HG02885 (cell line): ENCODE data around the gene TANC1.
"Not testable (repeated sequence)": the region's sequence is repeated elsewhere in the genome, so short reads cannot be mapped to it uniquely, and the experiment has no call there.

Experiments
- ATAC-seq: cut with Tn5 transposase; IDR thresholded peaks from one replicate; pipeline ENCODE4 v1.9.1; 2021; ENCODE audit warnings: mild to moderate bottlenecking; ENCODE audit not compliant: unreplicated experiment, poor library complexity

Gene TANC1

DNA sequence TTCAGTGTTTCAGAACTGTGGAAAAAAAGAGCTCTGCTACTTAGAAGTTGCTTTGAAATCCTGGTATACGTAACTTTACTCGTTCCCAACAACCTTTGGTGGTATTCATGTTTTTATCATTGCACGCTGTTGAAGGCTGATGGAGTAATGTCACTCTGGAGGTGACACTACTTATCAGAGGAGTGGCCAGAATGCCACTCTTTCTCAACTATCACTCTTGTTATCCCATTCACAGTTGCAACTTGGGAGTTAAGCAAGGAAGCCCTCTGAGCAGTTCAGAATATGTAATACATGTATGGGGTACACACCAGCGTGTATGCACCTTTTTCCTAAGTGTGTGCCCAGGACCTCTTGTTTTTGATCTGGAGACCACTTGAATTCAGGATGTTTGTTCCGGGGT is 53.6 kb downstream of the TANC1 start:
- no peak for ATAC-seq

DNA sequence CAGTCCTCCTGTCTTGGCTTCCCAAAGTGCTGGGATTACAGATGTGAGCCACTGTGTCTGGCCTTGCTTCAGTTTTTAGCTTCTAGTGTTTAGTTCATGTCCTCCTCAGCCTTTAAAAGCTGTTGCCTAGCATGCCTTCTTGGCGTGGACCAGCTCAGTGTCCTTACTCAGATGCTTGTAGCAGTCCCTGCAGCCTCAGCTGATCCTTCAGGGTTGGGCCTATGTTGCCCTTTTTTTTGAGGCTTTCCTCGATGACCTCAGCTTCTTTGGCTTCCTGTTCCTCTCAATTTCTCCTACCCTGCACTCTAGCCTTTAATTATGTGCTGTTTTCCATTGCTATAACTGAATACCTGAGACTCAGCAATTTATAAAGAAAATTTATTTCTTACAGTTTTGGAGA is 57.7 kb downstream of the TANC1 start:
- ATAC-seq: no peak

DNA sequence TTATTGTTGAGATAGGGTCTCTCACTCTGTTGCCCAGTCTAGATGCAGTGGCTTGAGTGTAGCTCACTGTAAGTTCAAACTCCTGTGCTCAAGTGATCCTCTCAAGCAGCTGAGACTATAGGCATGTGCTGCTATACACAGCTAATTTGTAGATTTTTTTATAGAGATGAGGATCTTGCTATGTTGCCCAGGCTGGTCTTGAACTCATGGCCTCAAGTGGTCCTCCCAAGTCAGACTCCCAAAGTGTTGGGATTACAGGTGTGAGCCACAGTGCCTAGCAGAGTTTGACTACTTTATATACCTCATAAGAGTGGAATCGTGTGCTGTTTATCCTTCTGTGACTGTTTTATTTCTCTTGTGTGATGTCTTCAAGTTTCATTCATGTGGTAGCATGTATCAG is 60.3 kb downstream of the TANC1 start:
- ATAC-seq: no peak

DNA sequence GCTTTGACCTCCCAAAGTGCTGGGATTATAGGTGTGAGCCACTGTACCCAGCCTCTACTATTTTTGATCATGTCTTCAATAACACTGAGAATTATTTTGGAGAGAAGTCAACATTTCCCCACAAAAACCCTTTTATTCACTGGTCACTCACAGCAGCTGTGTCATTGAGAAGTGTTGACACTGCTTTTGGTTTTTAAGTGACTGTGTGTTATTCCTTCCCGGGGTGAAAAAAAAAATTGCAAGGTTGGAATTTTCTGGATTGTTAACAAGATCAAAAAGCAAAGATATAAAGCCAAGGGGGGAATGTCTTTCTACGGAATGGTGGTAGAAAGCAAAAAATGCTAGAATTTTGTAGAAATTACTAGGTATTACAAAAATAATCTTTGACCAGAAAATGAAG is 61.5 kb downstream of the TANC1 start:
- ATAC-seq: no peak

DNA sequence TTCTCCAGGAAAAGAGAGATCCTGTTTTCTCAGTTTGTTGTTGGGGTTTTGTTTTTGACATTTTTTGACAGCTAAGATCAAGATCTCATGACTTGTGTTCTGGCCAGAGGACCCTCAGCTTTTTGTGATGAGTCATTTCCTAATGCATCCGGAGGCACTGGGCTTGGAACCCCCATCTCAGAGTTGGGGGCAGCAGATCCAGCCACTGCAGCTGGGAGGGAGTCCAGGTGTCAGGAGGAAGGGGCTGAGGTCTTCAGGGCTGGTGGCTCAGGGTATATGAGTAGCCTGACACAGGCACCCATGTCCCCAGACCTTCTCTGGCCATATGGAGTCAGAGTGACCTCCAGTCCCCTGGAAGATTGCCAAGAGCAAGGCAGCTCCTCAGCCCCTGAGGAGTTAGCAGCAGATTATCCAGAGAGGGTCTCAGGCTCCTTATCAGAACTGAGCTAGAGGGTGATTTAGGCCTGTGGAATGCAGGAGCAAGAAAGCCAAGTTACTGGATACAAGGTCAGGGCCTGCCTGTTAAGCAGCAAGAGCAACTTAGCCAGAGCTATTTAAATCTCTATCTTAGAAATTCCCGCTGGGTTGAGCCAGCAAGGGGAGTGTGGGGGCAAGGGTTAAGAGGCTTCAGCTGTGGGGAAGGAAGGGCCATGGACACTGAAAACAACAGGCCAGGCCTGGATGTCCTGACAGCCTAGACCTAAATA is 62.4 kb downstream of the TANC1 start:
- ATAC-seq: no peak

DNA sequence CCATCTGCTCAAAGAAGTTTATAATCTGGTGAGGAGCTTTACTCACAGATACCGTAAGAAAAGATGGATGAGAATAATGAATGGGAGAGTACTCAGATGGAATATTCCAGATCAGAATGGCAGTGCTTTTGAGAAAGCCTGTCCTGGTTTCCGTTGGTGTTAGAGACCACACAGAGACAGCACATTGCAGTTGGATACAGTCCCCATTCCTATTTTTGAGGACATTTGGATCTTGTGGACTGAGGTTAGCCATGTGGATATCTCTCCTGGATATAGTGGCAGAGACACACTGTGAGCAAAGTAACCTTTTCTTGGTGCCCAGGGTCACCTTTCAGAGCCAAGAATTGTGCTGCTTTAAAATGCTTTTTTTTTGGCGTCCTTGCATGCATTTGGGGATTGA is 63.7 kb downstream of the TANC1 start:
- no peak for ATAC-seq

DNA sequence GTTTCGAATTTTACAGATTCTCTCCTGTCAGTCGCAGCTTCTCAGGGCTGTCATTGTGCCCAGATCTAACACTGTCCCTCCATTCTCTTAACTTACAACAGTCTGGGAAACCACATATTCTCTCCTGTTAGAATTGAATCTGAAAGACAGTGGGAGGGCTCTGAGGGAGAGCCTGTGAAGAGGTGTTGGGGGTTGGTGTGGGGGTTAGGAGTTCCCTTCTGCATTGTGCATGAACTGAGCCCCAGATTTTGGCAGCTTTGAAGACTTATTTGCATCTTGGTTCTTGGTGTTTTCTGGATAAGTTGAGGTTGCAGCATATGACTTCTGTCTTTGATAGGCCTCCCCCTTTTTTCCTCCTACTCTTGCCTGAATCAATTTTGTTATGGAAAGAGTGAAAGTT is 64.1 kb downstream of the TANC1 start:
- ATAC-seq: no peak

DNA sequence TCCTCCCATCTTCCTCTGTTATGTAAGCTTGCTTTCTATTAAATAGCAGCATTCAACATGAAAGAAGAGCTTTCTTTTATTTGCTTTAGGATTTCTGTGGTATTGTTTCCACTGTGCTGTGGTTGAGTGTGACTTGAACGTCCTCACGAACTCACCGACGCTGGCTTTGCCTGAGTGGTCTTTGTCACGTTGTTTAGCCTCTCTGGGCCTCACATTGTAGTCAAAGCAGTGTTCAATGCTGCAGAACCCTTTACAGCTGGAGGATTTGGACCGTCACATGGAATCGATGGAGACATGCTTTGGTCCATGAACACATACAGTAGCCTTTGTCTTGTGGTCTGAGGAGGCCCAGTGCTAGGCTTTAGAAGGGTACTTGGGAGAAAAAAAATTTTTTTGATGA is 66.3 kb downstream of the TANC1 start:
- ATAC-seq: no peak

DNA sequence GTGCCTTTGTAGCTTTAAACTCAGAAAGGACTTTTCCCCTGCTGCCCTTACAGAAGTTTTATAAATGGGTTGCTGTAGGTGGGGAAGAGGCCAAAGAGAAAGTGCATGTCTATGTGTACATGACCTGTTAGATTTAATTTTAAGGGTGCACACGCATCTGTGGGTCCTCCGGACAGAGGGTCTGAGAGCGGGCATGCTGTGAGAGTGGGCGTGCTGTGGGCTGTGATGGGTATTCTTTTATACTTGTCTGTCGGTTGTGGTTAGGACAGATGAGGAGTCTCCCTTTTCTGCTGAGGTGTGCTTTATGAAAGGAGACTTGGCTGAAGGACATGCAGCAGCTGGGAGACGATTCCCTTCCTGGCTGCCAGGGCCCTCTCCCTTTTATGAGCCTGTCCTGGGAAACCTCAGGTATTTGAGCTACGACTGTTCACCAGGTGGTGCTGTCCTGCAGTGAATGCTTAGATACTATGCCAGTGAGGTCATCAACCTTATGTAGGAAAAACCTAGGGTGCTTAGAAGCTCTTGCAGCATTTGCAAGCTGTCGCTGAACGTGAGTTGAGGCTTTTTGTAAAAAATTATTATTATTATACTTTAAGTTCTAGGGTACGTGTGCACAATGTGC is 67.5 kb downstream of the TANC1 start:
- ATAC-seq: no peak

DNA sequence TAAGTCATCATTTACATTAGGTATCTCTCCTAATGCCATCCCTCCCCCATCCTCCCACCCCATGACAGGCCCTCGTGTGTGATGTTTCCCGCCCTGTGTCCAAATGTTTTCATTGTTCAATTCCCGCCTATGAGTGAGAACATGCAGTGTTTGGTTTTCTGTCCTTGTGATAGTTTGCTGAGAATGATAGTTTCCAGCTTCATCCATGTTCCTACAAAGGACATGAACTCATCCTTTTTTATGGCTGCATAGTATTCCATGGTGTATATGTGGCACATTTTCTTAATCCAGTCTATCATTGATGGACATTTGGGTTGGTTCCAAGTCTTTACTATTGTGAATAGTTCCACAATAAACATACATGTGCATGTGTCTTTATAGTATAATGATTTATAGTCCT is 68.0 kb downstream of the TANC1 start:
- not testable (repeated sequence) for ATAC-seq

DNA sequence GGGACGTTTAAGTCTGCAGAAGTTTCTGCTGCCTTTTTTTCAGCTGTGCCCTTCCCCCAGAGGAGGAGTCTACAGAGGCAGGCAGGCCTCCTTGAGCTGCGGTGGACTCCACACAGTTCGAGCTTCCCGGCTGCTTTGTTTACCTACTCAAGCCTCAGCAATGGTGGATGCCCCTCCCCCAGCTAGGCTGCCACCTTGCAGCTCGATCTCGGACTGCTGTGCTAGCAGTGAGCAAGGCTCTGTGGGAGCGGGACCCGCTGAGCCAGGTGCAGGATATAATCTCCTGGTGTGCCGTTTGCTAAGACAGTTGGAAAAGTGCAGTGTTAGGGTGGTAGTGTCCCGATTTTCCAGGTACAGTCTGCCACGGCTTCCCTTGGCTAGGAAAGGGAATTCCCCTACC is 72.9 kb downstream of the TANC1 start:
- ATAC-seq: not testable (repeated sequence)

DNA sequence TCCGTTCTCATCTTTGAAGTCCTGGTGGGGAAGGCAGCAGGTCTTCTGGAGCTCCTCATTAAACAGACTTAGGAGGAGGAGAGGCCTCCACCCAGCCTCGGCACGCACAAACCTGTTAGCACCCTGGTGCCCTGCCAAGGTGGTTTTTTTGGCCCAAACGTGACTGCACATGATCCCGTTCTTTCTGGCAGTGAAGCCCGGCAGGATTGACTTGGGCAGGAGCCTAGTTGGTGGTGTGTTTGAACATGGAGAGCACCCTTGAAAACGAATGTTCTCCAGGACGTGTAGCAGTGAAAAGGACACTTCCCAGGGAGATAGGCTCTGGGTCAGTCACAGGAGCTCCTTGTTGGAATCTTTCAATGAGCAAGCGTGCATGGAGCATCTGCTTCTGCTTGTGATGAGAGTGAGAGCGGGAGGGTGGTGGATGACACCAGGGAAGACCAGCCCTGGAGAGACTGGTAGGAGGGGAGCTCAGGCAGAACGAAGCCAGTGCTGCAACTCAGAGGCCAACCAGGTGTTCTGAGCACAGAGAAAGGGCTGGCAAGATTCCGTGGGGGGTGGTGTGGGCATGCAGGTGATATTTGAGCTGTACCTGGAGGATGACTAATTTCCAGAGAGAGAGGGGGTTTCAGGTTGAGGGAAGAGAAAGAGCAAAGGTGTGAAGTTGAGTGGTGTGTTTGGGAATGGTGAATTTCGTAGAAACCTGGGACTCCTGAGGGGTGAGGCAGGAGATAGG is 73.8 kb downstream of the TANC1 start:
- no peak for ATAC-seq

DNA sequence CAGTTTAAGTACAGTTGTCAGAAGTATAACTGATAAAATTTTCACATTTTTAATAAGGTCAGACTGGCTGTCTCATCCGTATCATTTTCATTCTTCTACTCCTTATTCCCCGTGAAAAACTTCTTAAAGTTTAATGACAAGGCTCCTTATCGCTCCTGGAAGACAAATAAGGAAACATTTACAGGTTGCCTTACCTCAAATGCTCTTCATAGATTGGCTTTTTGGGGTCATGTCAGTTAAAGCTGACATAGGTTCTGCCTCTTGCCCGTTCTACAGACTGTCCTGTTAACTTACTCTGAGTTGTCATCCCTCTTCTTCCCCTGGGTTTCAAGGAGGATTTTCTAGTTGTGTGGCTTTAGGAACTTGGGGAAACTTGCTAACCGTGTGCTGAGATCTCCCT is 75.3 kb downstream of the TANC1 start:
- no peak for ATAC-seq

DNA sequence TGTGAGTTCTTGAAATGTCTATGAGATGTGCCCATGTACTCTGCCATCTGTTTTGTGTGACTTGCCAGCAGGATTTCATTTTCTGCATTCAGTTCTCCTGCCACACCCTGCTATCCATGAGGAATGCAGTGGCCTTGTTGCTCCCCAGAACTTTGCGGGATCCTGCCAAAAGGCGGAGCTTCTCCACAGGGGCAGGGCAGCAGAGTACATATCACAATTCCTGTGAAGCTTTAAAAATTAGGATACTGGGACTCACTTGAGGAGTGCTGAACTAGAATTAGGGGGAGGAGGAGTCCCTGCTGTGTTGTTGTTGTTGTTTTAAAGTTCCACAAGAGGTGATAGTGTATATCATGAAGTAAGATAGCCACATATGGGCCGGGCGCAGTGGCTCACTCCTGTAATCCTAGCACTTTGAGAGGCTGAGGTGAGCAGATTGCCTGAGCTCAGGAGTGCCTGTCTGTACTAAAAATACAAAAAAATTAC is 76.4 kb downstream of the TANC1 start:
- no peak for ATAC-seq

DNA sequence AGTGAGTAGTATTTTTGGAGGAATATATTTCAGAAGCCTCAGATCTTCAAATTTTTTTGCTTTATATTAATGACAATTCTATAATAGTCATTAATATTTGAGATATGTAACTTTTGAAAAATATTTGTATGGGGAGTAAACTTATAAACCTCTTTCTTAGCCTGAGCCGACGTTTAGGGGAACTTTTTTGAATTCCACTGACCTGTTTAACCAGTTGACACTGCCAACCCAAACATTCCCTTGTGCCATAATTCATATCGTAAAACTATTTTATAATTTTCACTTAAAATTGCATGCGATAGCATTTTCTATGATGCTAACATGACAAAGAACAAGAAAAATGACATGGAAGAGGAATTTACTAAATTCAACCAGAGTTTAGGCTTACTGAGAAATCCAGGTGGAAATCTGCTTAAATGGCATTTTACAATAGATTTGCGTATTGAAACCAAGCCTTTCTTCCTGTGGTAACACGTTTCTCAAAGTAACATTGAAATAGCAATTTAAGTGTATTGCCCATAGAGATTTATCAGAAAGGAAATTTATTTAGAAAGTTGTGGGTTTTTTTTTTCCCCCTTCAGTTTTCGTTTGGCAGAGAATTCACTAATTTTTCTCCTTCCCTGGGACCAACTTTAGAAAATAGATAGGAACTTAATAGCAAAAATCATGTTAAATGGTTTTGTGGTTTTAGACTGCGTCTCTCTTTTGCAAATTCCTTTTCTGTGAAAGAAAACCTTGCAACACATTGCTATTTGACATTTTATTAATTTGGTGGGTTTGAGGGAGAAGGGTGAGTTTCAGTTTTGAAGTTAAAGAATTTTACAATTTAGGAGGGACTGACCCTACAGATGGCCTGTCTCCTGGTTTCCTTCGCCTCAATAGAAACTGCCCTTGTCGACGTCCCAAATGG is 77.4 kb downstream of the TANC1 start:
- no peak for ATAC-seq

DNA sequence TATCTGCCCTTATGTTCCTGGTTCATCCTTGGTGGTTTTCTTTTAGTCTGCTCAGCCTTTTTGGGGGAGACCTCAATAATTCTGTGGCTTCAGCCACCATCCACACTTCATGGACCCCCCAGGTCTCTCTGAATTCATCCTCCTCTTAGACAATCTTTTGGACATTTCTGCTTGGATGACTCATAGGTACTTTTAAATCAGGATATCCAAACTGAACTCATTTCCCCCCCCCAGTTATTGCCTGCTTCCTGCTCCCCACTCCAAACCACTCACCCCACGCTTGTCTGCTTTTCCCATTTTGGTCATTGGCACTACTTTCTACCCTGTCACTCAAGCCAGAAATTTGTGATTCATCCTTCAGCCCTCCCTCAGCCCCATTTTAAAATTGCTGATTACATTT is 78.5 kb downstream of the TANC1 start:
- no peak for ATAC-seq

DNA sequence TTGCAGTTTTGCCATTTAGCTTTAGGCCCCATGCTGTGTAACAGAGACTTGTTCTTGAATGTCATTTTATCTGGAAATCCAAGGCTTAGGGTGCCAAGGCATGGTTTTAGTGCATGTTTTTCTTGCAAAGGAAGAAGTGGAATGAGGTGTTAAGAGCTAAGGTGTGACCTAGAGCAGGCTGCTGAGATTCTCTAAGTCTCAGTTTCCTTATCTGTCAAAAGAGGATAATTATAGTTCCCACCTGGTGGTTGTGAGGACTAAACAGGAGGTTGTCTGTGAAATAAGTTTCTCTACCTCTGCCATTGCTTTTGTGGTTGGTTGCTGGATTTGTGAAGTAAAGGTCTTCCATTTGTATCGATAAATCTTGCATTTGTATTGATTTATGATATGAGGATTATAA is 82.0 kb downstream of the TANC1 start:
- no peak for ATAC-seq

DNA sequence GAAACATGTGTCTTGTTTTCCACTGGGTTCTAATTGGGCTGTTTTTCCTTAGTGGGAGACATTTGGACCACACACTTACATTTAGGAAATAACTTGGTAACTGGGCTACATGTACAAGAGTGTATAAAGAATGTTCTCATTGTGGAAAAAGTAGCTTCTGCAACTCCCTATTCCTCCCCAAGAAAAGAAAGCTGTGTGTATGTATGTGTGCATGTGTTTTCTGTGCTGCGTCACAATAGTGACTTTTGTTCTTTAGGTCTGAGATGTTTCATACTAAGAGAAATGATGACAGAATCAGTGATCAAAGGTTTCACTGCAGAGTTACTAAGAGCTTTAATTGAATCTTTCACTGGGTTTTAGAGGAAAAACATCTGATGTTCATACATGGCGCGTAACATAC is 82.7 kb downstream of the TANC1 start:
- no peak for ATAC-seq

DNA sequence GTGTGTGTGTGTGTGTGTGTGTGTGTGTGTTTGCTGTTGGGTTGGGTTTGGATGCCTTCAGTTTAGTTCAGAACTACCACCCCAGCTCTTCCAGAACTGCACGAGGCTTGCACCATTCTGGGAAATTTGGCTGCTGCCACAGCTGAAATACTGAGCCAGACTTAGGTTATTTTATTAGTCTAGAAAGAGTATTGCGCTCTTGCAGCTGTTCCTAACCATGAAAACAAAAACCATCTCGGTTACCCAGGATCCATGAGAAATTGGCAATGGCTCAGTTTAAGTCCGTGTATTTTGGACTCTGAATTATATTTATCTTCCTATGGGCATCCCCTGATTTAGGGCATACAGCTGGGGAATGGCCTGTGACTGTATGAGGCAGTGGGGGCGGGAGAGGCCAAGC is 83.2 kb downstream of the TANC1 start:
- ATAC-seq: no peak

DNA sequence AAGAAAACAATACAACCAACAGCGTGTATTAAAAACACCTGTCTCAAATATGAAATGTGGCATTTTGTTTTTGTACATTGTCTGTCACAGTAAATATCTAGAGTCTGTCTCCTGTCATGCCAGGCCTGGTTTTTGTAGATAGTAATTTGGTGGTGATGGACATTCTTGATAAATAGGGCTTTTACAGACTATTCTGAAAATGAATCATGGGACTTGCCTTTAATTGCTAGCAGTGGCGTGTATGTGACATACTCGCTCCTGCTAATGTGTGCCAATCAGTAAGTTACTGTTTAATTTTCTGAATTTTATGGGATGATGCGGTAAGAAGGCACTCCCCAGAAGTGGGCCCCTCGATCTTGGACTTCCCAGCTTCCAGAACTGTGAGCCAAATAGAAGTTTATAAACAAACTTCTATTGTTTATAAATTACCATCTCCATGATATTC is 83.7 kb downstream of the TANC1 start:
- ATAC-seq: no peak
